HG03064 (cell line): ENCODE results near the gene SLC25A2.
"Not testable (repeated sequence)": the region's sequence is repeated elsewhere in the genome, so short reads cannot be mapped to it uniquely, and the experiment has no call there.

Experiments
- ATAC-seq: cut with Tn5 transposase; IDR thresholded peaks from one replicate; pipeline ENCODE4 v1.9.1; 2021; ENCODE audit warnings: low read depth; ENCODE audit not compliant: unreplicated experiment

The SLC25A2 gene

DNA sequence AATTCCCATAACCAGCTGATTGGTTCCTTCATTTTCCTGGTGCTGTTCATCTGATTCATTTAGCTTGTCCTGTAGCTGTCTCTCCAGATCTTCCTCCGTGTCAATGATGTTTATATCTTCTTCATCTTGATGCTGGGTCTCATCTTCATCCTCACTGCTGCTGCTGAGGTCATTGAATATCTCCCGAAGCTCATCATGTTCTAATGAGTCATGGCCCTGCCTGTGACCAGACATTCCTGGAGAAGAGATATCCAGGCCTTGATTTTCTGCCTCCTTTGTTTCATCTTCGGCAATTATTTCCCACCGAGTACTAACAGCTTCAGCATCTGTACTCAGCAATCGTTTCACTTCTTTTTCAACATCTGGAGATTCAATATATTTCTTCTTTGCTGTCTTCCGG is 15.4 kb upstream of the SLC25A2 start:
- ATAC-seq, result no peak

- ATAC-seq, result not testable (repeated sequence)
These were observed 13.1 kb upstream of the SLC25A2 start for GRCh38 chr5:141316963-141317362.

- no peak for ATAC-seq
These were observed 9.9 kb upstream of the SLC25A2 start for GRCh38 chr5:141313711-141314110.

GRCh38 chr5:141306630-141307029 is 2.8 kb upstream of the SLC25A2 start:
- ATAC-seq, result no peak

DNA sequence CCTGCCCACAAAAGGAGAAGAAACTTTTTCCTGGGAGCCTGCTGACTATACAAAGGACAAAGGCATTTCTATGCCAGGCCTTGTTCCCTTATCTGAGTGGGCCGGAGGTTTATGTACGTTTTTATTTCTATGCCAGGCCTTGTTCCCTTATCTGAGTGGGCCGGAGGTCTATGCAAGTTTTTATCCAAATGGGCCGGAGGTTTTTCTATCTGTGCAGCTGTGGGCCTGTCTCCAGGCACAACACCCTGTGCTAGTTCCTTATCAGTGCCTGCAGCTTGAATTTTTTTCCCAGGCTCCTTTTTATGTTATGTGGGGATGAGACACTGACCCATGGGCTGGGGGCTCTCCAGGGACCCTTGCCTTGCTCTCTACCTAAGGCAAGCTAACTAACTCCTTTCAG is 5.5 kb downstream of the SLC25A2 start:
- no peak for ATAC-seq

- ATAC-seq, result no peak
These were observed 30.9 kb downstream of the SLC25A2 start for GRCh38 chr5:141272906-141273305.

- no peak for ATAC-seq
These were observed 34.7 kb downstream of the SLC25A2 start for GRCh38 chr5:141269195-141269594.

GRCh38 chr5:141261238-141261546 is 42.7 kb downstream of the SLC25A2 start:
- ATAC-seq, result no peak

DNA sequence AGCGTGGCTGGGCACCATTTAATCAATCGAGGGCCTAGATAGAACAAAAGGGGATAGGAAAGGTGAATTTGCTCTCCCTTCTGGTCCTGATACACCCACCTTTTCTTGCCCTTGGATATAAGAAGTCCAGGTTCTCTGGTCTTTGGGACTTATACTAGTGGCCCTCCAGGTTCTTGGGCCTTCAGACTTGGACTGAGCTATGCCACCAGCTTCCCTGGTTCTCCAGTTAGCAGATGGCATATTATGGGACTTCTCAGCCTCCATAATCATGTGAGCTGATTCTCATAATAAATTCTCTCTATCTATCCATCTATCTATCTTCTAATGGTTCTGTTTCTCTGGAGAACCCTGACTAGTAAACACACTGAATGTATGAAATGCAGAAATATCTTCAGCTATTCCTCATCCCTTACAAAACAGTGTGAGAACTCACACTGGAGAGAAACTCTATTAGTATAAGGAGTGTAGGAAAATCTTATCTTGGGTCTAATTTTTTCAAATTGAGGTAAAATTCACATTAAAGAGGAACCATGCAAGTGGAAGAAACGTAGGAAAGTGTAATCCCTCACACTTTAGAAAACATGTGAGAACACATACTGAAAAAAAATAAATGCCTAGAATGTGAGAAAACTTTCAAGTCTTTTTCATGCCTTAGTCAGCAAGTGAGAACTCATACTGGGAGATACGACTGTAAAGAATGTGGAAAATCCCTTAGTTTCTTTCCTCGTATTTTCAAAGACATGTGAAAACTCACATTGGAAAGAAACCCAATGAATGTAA is 43.2 kb downstream of the SLC25A2 start:
- no peak for ATAC-seq

DNA sequence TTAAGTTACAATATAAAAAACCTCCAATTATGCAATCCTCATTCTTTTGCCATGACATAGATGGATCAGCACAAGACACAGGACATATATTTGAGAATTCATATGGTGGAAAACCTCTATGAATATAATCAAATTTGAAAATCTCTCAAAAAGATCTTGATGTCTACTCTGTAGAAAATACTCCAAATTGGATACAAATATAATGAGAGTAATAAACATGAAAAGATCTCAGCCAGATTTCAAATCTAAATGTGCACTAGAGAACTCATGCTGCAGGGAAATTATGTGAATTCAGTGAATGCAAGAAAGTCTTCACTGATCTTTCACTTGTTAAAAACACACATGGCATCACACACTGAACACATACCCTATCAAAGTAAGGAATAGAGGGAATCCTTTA is 44.9 kb downstream of the SLC25A2 start:
- no peak for ATAC-seq

- no peak for ATAC-seq
These were observed 45.4 kb downstream of the SLC25A2 start for GRCh38 chr5:141258464-141258863.
